IgD-negative memory B cell (primary cell): ENCODE results near the gene PDK2. TPM values are rescaled to one million over a fixed set of nuclear protein-coding genes. Genes with fewer than 3 reads are reported as not detected.

Experiments
- H3K27ac Mint-ChIP-seq, 3 donors: one replicate each; pipeline ENCODE4 v1.8.0; 2020 to 2022; ENCODE audit warnings: mild to moderate bottlenecking in 3 of 3, mixed read lengths in 3 of 3, moderate library complexity in 1 of 3
- H3K27me3 Mint-ChIP-seq: one replicate; pipeline ENCODE4 v1.8.0; 2021; ENCODE audit warnings: mixed read lengths
- H3K36me3 Mint-ChIP-seq: one replicate; pipeline ENCODE4 v1.8.0; 2020; ENCODE audit warnings: mild to moderate bottlenecking, mixed read lengths
- H3K4me1 Mint-ChIP-seq, 3 donors: one replicate each; pipeline ENCODE4 v1.8.0; 2020 to 2022; ENCODE audit warnings: mixed read lengths in 3 of 3, mild to moderate bottlenecking in 1 of 3
- H3K4me3 Mint-ChIP-seq, 4 donors: one replicate each; pipeline ENCODE4 v1.8.0; 2020 to 2022; ENCODE audit warnings: mild to moderate bottlenecking in 4 of 4, mixed read lengths in 4 of 4, moderate library complexity in 3 of 4
- H3K9me3 Mint-ChIP-seq, 3 donors: one replicate each; pipeline ENCODE4 v1.8.0; 2020 to 2021; ENCODE audit warnings: mixed read lengths in 3 of 3, mild to moderate bottlenecking in 1 of 3
- polyA plus RNA-seq: library from polyadenylated mRNA; unstranded; fragments of 300-500 nt; fragmentation: Illumina TruSeq; gene quantifications from one replicate; pipeline ENCODE4 v1.2.3, GENCODE V29; 2021

The PDK2 gene
- polyA plus RNA-seq, 1 donor from 2014 or later = 38.8 TPM

DNA sequence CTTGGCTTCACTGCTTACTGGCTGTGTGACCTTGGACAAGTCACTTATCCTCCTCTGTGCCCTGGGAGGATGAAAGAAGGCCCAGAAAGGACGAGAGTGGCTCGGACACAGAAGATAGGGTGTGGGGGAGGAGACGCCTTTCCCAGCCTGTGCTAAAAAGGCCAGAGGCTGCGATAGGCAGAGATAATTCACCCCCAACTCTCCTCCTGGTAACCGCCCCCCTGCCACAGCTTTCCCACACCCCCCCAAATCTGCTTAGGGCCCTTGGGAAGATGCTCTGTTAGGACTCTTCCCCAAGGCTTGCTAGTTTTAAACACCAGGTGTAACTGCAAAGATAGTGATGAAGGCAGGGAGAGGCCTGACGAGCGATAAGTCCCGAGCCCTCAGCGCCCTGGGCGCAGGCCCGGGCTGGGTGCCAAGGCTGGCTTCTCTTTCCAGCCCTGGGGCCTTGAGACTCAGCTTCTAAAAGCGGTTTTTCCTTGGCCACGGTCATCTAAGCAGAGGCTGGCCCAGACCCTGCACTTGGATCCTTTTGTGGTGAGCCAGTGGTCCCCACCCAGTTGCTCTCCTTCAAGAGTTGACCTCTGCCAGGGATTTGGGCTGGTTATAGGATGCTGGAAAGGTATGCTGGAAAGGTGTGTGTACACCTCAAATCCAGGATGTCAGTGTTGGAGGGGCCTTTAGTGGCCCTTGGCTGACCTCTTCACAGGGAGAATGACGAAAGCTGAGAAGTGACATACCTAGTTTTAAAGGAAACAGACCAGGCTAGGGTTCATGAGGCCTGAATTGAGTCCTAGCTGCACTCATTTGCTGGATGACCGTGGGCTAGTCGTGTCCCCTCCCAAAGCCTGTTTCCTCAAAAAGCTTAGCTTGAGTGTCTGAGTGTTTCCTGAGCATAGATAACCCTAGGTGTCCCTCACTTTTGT is 58.8 kb downstream of the PDK2 start:
- no peaks in the 10 kb centered on the region for H3K9me3 Mint-ChIP-seq
- H3K27ac Mint-ChIP-seq = peak overlapping the region; percentile 71 to 99 (median 91)
- peaks cover 0 to 21% (median 11%) of the 10 kb centered on the region in 3 donors for H3K4me1 Mint-ChIP-seq
- H3K36me3 Mint-ChIP-seq = no peaks in the 10 kb centered on the region
- peak overlapping the region in 2 of 4 donors; percentile 25 to 55 for H3K4me3 Mint-ChIP-seq
- H3K27me3 Mint-ChIP-seq = no peaks in the 10 kb centered on the region

DNA sequence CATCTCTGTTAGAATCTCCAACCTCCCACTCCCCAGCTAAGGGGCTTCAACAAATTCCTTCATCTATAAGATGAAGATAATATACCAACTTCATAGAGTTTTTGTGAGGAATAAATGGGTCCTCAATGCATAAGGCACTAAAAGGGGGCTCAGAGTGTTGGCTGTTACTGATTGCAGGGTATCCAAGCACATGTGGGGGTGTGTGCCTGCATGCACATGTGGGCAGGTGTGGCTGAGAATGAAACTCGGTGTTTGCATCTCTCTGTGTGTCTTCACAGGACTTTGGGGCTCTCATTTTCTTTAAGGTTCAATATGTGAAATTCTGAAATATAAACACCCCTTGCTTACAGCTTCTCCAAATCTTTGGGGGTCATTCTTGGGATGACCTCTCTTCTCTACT is 59.5 kb downstream of the PDK2 start:
- peaks cover 0 to 21% (median 11%) of the 10 kb centered on the region in 3 donors for H3K4me1 Mint-ChIP-seq
- no peaks in the 10 kb centered on the region for H3K9me3 Mint-ChIP-seq
- peak overlapping the region; percentile 78 to 99 (median 91) for H3K27ac Mint-ChIP-seq
- H3K4me3 Mint-ChIP-seq = peak overlapping the region in 3 of 4 donors; percentile 45 to 55 (median 54)
- no peaks in the 10 kb centered on the region for H3K36me3 Mint-ChIP-seq
- no peaks in the 10 kb centered on the region for H3K27me3 Mint-ChIP-seq

DNA sequence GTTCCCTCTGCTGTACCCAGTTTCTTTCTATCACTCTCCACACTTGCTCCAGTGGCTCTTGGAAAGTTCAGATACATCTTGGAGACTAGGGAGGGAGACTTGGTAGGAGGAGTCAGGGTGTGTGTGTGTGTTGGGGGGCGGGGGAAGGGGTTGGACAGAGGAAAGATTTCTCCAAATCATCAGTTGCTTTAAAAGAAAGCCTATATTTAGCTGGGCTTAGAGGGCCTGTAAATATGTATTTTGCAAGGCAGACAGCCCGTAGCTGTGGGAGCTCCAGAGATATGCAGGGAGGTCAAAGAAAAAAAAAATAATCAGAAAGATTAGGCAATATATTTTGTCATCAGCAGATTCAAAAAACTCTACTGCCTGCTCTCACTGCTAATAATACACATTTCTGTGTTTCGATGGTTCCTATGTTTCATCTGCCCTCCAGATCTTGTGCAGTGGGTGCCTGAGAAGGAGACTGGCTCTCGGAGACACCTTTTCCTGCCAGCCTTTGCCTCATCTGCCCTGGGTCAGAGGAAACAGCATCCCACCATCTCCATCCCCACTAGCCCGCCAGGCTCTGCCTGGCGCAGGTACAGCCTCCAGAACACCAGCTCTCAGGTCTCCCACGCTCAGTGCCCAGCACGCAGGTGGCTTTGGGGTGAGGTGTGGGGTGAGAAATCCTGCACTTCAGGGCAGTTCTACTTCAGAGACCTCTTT is 60.1 kb downstream of the PDK2 start:
- Mint-ChIP-seq H3K4me1 (peaks cover 4 to 23% (median 11%) of the 10 kb centered on the region in 3 donors), H3K4me3 (peak overlapping the region in 2 of 4 donors; percentile 45 to 55), H3K27me3 (no peaks in the 10 kb centered on the region), H3K9me3 (no peaks in the 10 kb centered on the region), H3K36me3 (no peaks in the 10 kb centered on the region), H3K27ac (peak overlapping the region; percentile 13 to 99 (median 78))

DNA sequence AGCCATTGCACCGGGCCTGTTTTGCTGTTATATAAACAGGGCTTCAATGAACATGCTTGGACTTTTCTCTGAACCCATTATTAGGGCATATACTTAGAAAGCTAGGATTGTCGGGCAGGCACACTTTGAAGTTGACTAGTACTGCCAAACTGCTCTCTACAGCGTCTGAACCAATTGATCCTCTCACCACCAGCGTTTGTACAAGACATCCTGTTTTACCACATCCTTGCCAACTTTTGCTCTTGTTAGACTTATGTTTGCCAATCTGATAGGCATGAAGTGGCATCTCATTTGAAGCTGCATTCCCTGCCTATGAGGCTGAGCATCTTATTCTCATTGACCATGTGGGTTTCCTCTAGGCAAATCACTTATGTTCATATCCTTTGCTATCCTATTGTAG is 62.7 kb downstream of the PDK2 start:
- Mint-ChIP-seq H3K4me1 (peaks cover 15 to 32% (median 19%) of the 10 kb centered on the region in 3 donors), H3K4me3 (no peak overlapping the region), H3K36me3 (no peaks in the 10 kb centered on the region), H3K27ac (peak overlapping the region in 1 of 3 donors; percentile 37), H3K27me3 (no peaks in the 10 kb centered on the region), H3K9me3 (no peaks in the 10 kb centered on the region)

DNA sequence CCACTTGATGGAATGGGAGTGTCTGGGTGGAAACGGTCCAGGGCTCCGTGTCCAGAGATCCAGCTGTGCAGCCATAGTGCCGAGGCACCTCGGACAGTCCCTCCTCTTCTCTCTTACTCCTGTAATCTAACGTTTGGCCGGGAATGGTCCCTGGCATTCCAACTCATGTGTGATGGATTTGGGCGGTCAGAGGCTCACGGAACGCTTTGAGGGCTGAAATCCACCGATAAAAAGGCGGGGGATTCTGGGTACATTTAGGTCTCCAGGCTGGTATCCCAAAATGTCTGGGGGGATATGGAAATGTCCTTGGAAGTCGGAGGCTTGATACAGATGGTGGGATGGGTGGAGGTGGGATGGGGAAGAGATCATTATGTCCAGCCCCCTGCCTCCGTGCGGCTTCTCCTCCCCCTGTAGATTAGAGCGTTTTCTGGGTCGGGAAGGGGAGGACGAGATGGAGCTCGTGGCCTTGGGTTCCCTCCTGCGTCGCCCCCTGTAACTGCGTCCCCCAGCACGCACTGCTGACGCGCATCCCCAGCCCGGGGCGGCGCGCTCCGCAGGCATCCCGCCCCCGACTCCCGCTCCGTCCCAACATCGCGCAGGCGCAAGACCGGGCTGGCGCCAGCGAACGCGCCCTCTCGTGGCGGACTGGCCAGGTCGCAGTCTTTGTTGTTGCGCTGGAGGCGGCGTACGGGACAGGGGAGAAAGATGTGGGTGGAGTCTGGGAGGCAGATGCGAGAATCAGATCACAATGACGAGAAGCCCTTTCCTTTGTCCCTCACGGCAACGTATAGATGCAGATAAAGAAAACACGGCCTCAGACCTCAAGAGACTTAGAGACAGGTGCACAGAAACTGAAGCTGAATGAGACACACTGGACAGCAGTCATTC is 66.1 kb downstream of the PDK2 start:
- H3K9me3 Mint-ChIP-seq = no peaks in the 10 kb centered on the region
- H3K36me3 Mint-ChIP-seq = no peaks in the 10 kb centered on the region
- H3K27me3 Mint-ChIP-seq = no peaks in the 10 kb centered on the region
- H3K4me1 Mint-ChIP-seq = peaks cover 21 to 31% (median 28%) of the 10 kb centered on the region in 3 donors
- peak overlapping the region; percentile 1 to 46 (median 31) for H3K27ac Mint-ChIP-seq
- peak overlapping the region; percentile 54 to 88 (median 76) for H3K4me3 Mint-ChIP-seq

Other genes starting within 250 kb of the PDK2 start
- not detected for gene TAC4, start 247.3 kb upstream of the PDK2 start, polyA plus RNA-seq
- not detected for gene DLX4, start 126.2 kb upstream of the PDK2 start, polyA plus RNA-seq
- not detected for gene DLX3, start 100.1 kb upstream of the PDK2 start, polyA plus RNA-seq
- gene ITGA3, start 39.2 kb upstream of the PDK2 start, polyA plus RNA-seq = 4.0 TPM
- 0.15 TPM for gene SAMD14, start 34.8 kb downstream of the PDK2 start, polyA plus RNA-seq
- gene PPP1R9B, start 55.3 kb downstream of the PDK2 start, polyA plus RNA-seq = 4.2 TPM
- gene SGCA, start 70.7 kb downstream of the PDK2 start, polyA plus RNA-seq = 2.9 TPM
- gene COL1A1, start 106.3 kb downstream of the PDK2 start, polyA plus RNA-seq = 0.74 TPM
- gene TMEM92, start 179.1 kb downstream of the PDK2 start, polyA plus RNA-seq = not detected